HG02840 (cell line): ENCODE data around the gene KIF5A.
A peak's percentile ranks its signal among the peaks of the same experiment; 100 is the strongest.
"Not testable (repeated sequence)": the region's sequence is repeated elsewhere in the genome, so short reads cannot be mapped to it uniquely, and the experiment has no call there.

Source experiments
- ATAC-seq: cut with Tn5 transposase; IDR thresholded peaks from one replicate; pipeline ENCODE4 v1.9.1; 2021; ENCODE audit warnings: mild to moderate bottlenecking, moderate library complexity, moderate number of reproducible peaks; ENCODE audit not compliant: unreplicated experiment, low FRiP score

KIF5A gene

DNA sequence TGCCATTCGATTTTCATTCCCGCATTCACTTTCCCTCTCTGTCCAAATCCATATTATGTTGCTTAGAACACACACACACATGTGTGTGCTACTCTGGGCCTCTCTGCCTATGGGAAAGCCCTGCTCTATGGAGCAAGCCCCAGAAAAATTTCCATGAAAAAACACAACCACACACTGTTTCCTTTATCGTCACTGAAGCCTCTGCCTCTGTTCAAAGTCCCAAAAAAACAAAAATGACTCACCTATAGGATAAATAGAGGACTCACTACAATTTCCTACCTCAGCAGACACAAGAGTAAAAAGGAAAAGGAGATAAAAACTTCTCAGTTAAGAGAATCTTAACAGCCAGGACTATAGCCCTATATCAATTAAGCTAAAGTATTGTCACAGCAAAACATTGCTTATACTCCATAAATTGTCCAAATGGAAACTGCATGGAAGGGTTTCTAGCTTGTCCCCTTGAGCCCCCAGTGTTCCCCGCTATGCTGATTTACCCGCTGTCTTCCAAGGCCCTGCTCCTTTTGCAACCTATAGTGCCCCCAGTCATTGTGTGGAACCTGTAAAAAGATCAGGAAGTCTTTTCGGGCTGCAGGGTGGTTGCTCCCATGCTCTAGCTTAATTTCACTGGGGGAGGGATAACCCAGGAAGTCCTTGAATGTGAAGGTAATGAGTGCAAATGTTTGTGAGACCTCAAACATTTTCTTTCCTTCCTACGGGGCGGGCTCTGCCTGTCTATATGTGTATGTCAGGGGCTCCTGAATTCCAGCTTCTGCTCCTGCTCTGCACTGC lies 30.0 kb downstream of the KIF5A start:
- no peak for ATAC-seq

DNA sequence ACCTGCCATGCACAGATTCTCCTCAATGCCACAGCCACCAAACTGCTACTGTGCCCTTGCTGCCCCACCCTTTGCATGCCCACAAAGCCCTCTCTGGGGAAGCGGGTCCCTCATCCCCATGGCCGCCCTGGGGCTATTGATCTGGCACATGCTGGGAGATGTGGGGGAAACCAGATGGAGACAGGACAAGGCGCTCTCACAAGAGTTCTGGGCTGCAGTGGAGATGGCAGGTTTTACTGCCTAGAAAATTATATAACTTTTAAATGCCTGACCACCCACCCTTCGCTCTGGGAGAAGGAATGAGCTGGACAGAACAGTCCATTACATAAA lies 30.6 kb downstream of the KIF5A start:
- ATAC-seq = no peak

DNA sequence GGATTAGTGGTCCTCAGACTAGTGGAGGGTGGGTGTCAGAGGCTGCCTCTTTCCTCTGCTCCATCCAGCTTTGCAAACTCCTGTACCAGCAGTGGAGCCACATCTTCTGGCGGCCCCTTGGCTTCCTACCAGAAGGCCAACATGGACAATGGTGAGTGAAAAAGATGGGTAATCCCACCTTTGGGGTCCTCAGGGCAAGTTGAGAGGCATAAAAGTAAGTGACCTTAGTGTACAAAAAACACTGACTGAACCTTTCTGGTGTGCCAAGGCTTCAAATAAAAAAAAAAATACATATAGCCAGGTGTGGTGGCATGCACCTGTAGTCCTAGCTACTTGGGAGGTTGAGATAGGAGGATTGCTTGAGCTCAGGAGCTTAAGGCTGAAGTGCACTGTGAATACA lies 32.0 kb downstream of the KIF5A start:
- ATAC-seq = no peak

DNA sequence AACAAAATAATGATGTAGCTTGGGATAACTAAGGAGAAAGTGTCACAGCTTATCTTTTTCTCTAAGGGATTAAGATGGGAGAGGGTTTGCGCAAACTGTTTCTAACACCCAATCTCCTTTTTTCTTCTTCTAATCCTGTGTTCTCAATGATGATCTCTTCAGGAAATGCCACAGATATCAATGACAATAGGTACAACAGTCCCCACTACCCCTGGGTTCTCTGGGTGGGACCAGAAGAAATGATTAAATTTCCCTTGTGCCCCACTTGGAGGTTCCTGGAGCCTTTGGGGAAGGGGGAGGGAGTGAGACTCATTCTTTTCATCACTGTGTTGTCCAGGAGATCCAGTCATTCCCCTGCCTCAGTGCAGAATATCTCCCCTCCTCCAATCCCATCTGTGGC lies 32.6 kb downstream of the KIF5A start:
- no peak for ATAC-seq

DNA sequence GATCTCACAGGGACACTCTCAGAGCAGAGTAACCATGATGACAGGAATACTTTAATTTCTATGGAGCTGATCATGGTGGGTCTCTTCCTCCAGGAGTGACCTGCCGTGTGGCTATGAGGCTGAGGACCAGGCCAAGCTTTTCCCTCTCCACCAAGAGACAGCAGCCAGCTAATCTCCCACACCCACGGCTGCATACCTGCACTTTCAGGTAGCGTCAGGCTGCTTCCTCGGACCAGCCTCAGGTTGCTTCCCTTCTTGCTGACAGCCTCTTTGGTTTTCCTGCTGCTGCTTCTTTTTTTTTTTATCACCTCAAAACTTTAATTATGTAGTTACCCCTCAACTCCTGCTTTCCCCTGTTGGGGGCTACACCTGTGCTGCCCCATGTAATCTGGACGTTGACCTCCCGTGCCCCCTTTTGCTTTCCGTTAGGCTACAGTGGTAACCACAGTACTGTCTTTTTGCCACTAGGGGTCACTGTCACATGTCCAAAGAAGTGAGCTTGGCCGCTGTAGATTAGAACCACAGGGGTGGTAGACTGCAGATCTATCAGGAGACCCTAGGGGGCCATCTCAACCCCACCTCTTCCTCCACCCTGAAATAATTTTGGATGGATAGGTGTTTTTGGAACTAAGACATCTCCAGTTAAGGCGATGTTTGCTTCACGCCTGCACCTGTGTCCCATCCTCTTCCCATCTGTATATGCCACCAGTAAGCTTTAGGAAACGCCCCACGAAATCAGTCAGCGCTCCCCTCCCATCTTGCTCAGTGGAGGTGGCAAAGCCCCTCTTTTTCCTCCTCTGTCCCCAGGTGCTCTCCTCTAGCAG lies 33.4 kb downstream of the KIF5A start:
- ATAC-seq = no peak

DNA sequence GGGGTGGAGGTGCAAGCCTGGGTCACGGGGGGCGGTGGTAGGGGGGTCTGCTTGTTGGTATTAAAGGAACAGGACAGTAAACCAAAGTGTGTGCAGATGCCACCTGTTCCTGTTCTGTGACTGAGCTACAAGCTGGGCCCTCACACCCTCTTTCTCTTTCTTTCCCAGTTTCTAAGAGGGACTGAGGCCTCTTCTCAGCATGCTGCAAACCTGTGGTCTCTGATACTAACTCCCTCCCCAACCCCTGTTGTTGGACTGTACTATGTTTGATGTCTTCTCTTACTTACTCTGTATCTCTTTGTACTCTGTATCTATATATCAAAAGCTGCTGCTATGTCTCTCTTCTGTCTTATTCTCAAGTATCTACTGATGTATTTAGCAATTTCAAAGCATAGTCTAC lies 34.2 kb downstream of the KIF5A start:
- ATAC-seq = no peak

DNA sequence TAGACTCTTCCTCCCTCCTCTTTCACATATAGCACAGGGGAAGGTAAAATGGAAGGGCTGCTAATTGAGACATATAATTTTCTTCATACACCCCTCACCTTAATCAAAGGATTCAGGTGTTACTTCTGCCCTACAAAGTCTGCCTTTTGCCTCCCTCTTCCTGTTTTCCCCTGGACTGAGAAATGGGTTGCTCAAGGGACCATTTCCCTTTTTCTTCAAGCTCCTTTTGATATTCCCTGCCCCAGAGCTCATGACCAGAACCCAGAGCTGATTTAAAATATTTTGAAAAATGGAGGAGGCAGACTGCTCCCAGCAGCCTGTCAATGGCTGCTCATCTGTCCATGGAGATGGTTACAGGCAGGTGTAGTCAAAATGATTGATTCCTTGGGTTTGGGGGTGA lies 34.8 kb downstream of the KIF5A start:
- no peak for ATAC-seq

DNA sequence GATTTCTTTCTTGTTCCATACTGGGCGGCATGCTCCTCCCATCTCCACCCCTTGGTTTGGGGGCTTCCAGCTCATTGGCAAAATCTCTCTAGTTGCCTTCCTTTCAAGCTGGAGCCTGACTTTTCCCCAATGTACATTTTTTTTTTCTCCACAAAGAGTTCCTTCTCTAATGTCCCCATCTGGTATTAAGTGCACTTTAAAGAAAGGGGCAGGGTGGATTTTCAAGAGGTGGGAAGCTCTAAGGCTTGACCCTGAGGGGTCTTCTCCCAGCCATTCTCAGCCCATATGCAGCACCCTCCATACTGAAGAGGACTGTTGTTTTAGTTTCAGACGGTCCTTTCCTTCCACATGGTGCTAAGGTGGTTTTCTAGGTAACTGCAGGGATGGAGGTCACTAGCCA lies 35.3 kb downstream of the KIF5A start:
- ATAC-seq = no peak

DNA sequence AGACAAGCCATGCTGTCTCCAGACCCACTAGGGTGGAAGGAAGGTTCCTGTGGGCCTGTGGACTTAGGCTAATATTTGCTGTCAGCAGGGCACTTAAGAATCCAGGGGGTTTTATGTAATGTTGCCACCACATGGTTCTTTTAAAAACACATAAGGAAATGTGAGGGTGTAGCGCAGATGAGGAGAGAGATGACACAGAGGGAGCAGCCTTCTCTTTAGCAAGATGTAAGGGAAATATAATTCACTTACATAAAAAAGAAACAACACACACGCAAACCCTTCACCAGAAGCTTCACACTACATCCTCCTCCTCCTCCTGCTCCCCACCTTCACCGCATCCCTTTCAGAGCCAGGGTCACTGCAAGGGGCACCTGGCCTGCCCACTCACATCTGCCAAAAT lies 36.3 kb downstream of the KIF5A start:
- ATAC-seq = no peak

DNA sequence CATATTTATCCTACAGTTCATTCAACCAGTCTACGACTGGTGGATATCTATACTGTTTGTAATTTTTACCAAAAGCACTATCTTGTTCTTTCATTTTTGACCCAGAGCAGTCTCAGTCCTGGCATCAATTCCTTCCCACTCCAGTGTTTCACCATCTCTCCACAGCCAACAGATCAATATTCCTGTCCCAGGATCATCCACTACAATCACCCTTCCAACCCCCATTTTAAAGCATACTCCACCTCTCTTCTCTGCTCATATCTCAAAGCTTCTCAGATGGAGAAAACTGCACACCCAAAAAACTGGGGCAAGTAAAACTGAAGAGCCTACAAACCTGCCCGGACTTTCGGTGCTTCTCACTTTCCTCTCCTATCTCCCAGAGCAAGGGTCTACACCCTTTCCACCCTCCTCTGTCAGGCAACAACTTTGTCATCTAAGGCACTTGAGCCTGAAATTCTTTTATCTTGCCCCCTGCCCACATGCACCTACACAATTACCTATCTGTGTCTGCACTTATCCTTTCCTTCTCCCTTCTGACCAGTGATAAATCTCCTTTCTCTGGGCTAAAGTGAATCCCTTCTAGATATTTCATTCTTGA lies 37.1 kb downstream of the KIF5A start:
- no peak for ATAC-seq

DNA sequence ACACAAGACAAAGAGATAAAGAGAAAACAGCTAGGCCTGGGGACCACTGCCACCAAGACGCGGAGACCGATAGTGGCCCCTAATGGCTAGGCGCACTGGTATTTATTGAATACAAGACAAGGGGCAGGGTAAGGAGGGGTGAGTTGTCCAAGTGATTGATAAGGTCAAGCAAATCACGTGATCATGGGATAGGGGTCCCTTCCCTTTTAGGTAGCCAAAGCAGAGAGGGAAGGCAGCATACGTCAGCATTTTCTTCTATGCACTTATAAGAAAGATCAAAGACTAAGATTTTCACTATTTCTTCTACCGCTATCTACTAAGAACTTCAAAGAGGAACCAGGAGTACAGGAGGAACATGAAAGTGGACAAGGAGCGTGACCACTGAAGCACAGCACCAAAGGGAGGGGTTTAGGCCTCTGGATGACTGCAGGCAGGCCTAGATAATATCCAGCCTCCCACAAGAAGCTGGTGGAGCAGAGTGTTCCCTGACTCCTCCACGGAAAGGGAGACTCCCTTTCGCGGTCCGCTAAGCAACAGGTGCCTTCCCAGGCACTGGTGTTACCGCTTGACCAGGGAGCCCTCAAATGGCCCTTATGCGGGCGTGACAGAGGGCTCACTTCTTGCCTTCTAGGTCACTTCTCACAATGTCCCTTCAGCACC lies 39.2 kb downstream of the KIF5A start:
- not testable (repeated sequence) for ATAC-seq

DNA sequence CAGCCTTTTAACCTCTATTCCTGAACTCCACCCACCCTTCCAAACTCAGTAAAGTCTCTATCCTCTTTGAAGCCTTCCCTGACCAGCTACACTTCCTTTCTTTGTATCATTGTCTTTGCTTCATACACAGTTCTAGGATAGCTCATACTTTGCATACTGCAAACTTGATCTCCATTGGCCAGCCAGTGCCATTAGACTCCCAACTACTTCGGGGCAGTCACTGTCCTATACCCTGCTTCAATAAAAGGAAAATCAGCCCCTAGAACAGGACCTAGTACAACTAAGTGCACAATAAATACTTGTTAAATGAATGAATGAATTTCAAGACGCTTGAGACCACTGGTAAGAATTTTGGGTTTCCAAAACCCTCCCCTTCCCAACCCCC lies 40.6 kb downstream of the KIF5A start:
- no peak for ATAC-seq

DNA sequence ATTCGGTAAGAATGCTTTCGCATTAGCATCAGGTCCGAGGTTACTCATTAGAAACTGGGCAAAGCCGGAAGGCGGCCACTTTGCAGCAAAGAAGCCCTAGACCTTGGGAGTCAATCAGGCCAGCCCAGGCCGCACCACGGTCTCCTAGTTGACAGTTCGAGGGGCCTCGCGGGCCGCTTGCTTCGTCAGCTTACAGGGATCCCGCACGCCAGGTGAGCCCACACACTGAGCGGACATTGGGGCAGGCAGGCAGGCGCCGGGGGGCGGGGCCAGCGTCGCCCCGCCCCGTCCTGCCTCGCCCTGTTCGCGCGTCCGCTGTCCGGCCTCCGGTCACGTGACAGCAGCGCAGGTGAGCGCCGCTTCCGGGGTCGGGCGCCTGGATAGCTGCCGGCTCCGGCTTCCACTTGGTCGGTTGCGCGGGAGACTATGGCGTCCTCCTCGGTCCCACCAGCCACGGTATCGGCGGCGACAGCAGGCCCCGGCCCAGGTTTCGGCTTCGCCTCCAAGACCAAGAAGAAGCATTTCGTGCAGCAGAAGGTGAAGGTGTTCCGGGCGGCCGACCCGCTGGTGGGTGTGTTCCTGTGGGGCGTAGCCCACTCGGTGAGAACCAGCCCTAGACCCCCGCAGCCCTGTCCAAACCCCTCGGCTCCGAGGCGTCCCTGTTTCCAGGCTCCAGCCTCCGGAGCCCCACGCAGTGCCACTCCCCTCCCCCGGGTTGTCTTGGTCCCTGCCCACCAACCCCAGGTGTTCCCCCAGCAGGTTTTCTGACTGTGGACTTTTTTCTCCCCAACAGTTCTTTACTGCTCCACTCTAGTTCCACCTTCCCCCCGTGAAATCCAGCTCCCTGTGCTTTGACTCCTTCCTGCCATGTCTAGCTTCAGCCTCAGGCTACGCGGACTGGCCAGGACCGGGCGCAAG lies 41.3 kb downstream of the KIF5A start, which contains the start of gene PIP4K2C:
TSS of gene PIP4K2C (plus strand) at position 329 of the 918 bp plus-strand sequence. CDS start at position 427, 98 bp downstream.
- ATAC-seq = peak; percentile 89

DNA sequence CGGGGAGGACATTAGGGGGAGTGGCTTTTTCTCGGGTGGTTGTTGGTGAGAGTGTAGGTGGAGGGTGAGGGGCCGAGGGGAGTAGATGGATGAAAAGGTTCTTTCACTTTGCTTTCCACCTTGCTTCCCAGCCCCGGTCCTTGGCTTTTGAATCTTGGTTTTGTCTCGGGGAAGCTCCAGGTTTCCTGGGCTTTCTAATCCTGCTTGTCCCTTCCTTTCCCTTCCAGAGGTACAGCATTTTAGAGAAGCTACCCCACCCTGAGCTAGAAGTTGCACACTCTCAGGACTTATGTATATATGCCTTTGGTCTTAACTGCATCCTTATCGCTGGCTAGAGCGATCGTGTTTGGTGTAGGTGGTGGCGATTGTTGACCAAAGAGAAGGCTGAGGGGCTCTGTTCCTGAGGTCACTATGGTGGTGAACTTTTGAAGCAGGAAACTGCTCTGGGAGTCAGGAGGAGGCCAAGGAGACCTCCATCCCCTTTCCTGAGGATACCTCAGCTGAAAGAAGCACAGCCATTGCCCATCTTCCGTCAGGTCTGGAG lies 42.0 kb downstream of the KIF5A start:
- no peak for ATAC-seq

DNA sequence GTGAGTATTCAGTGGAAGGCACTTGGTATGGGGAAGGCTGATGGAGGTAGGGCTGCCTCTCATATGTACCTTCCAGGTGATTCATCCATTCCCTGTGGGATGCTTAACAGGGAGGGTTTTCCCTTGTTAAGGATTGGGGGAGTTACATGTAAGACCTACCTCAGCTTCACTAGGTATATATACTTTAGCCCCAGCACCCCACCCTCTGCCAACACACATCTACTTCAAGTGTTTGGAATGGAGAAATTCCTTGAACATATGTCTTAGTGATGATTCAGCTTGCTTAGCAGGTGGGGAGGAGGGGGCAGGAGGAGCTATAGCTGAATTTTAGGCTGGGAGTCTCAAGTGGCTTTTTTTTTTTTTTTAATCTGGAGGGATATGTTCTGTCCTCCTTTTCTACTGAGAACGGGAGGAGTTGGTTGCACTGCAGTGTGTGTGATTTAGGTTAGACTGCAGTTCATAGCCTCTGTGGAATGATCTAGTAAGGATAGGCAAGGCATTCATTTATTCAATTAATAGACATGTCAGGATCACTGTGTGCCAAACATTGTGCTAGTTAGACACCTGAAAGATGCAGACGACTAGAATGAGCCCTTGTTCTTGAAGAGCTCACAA lies 42.8 kb downstream of the KIF5A start:
- no peak for ATAC-seq

DNA sequence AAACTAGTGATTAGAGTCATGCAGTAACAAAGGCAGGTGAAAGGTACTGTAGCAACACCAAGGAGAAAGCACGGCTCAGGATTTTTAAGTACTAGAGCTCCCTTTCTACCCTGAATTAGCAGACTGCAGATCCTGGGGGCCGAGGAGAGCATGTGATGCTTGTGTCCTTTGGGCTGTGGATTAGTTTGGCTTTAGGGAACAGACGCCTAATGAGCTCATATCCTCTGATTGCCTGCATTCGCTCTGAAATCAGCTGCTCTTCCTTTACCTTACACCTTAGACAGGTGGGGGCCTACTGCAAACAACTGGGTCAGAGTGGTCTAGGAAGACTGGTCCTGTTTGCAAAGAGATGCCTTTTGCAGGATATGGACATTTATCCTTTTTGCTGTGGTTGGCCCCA lies 43.3 kb downstream of the KIF5A start:
- no peak for ATAC-seq

DNA sequence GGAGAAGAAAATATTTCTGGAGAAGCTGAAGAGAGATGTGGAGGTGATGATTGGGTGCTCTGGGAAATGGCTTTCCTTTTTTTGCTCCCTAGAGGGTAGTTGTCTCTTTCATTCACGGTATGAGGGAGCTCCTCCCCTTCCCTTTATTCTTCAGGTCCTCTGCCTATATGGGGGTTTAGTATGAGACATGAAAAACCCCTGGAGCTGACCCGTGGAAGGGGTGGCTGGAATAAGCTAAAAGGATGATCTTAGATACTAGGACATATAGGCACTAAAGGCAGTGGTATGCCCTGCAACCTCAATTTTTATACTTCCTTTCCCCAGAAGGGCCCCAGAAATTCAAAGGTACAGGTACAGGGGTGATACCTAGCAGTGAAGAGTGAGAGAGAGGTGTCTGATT lies 50.6 kb downstream of the KIF5A start:
- no peak for ATAC-seq

DNA sequence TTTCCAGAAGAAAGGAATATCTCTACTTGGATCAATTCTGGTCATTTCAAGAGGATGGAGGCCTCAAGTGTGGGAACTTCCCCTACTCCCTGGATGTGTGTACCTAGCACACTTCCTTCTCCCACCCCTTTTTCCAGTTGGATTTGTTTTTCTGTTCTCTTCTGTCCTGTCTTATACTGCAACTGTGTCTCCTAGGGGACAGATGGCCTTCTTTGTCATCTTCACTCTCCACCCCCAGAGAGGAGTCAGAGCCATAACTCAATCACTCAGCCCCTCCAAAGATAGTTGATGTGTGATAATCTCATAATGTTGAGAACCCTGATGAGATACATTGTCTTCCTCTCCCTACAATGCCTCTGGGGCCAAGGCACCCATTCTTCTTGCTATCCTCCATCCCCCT lies 52.7 kb downstream of the KIF5A start:
- ATAC-seq = no peak

DNA sequence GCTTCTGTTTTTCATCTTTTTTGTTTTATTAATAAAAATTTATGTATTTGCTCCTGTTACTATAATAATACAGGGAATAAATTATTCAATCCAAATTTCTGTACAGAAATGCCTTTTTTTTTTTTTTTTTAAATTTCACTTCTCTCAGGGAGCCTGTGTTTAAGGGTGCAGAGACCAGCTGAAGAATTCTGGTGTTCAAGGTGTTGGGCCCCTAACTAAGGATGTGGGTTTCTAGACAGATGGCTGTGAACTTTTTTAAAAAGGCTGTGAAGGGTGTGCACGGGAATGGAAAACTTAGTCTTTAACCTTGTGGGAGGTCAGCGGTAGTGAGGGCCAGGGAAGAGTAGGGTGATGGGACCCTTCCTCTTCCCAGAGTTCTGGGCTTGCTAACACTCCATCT lies 53.5 kb downstream of the KIF5A start:
- ATAC-seq = no peak
